ENCODE measurements around the gene PRRT2. TPM values are rescaled to one million over a fixed set of nuclear protein-coding genes. Genes with fewer than 3 reads are reported as not detected.
A peak's percentile ranks its signal among the peaks of the same experiment; 100 is the strongest.

PRRT2 gene
- total and polyA plus RNA-seq, 10 of the 15 experiments (the other 5 are each of a cell fraction or from before 2014, with no cell fraction given) = 0.08 to 0.49 (median 0.12) TPM; not detected in 4

DNA sequence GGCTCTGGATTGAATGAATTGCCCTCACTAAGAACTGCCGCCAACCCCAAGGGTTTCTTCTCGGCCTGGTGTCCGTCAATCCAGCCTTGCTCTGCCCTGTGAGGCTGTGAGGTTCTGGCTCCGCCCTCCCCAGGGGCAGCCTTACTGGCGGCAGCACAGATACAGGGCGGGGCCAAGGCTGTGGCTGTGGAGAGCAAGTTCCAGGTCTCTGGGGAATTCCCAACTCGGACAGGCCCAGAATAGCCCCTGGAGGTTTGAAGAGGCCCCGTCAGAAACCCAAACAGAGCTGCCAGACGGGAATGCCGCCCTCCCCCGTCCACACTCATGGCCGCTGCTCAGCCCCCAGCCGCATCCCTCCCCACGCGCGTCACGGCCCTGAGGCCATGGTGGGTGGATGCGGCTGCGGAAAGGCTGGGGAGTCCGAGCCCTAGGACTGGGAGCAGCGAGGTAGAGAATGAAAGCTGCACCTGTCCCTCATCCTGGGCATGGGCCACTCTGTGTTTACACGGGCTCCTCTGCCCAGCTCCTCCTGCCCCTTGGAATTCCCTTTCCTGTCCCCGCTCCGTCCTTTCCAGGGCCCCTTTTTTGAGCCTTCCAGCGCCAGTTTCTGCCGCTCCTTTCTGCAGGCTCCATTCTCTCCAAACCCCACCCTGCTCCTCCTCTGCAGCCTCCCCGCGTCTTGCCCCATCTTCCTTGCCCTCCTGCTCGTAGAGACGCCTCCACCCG, 660 bp upstream of the PRRT2 start:
- Histone ChIP-seq H3K9me3 (replicated peaks; ENCODE audit: control insufficient read depth, insufficient read depth, low read length) (no peaks in the 10 kb centered on the region), H3K9ac (ENCODE audit: control insufficient read depth, insufficient read depth, low read length) (peak overlapping the region; percentile 32; the same call in 1 of the 2 replicates), H4K20me1 (ENCODE audit: control insufficient read depth, insufficient read depth) (no peaks in the 10 kb centered on the region), H3K27me3 (replicated peaks in 1 of 2; ENCODE audit: control insufficient read depth in 2 of 2, insufficient read depth in 2 of 2, low read length in 1 of 2) (no peaks in the 10 kb centered on the region), H2AFZ (ENCODE audit: control insufficient read depth, low read depth, low read length) (no peak overlapping the region), H3K4me1 (ENCODE audit: control insufficient read depth, insufficient read depth, low read length) (peaks cover 30% of the 10 kb centered on the region), H3K4me2 (ENCODE audit: control insufficient read depth, insufficient read depth) (peak overlapping the region; percentile 99), H3K36me3 (ENCODE audit: control insufficient read depth in 2 of 2, insufficient read depth in 2 of 2, low read length in 1 of 2) (peaks cover 7 to 13% of the 10 kb centered on the region in 2 experiments; a peak in 2 of 4 replicates), H3K27ac (ENCODE audit: control insufficient read depth, insufficient read depth) (no peak overlapping the region), H3K79me2 (ENCODE audit: control insufficient read depth, insufficient read depth, low read length) (peaks cover 27% of the 10 kb centered on the region), H3K4me3 (peak overlapping the region; percentile 85)
- WGBS (ENCODE audit: insufficient coverage, insufficient replicate concordance, low lambda C conversion rate, missing lambda C conversion rate) = 2% methylated on average over 31 of the region's 31 CpGs
- peak; percentile 78 for ATAC-seq
- ChIA-PET SMC1A (ENCODE audit: uncharacterized antibody, unreplicated experiment) (interaction anchor here (1.4 to 2.1 kb wide), 3 partner anchors 11 to 79 kb away, joined by 4 to 5 read pairs (median 4); no protein-coding TSS in a partner anchor), CTCF (interaction anchor here (0.6 to 1.3 kb wide), 2 partner anchors 37 to 221 kb away, joined by 3 to 6 read pairs; no protein-coding TSS in a partner anchor), RAD21 (ENCODE audit: unreplicated experiment) (interaction anchor here (1.1 kb wide), 1 partner anchor 9 kb away, joined by 3 read pairs; the partner anchor contains the start of gene MVP), POLR2A (interaction anchor here (0.5 to 1.5 kb wide), 4 partner anchors 9 to 68 kb away, joined by 3 to 7 read pairs (median 3); partner anchors contain the start of gene MVP)
- peak; percentile 93 for FAIRE-seq
- no TSS peak for BruUV-seq (replicated peaks)
- intact Hi-C loops (cut with micrococcal nuclease; ENCODE audit: unreplicated experiment) (no loop called here), in situ Hi-C loops (cut with MboI) (no loop called here)
- peak; percentile 72 for DNase-seq (ENCODE audit: low read depth, low spot score)
- TF ChIP-seq ELK1 (IDR thresholded peaks at IDR 0.05; ENCODE audit: low read depth, low read length) (no peak), PRDM15 (CRISPR knock-in tag; IDR thresholded peaks at IDR 0.05) (no peak), ZBED1 (IDR thresholded peaks at IDR 0.05; ENCODE audit: borderline replicate concordance) (peak; percentile 83; the same call in 1 of the 2 replicates), REST (IDR thresholded peaks at IDR 0.05; ENCODE audit: low read depth, low read length) (no peak), STAT3 (IDR thresholded peaks at IDR 0.05; ENCODE audit: low read depth, low read length) (no peak)
- TF ChIP-seq, protein P1, sequence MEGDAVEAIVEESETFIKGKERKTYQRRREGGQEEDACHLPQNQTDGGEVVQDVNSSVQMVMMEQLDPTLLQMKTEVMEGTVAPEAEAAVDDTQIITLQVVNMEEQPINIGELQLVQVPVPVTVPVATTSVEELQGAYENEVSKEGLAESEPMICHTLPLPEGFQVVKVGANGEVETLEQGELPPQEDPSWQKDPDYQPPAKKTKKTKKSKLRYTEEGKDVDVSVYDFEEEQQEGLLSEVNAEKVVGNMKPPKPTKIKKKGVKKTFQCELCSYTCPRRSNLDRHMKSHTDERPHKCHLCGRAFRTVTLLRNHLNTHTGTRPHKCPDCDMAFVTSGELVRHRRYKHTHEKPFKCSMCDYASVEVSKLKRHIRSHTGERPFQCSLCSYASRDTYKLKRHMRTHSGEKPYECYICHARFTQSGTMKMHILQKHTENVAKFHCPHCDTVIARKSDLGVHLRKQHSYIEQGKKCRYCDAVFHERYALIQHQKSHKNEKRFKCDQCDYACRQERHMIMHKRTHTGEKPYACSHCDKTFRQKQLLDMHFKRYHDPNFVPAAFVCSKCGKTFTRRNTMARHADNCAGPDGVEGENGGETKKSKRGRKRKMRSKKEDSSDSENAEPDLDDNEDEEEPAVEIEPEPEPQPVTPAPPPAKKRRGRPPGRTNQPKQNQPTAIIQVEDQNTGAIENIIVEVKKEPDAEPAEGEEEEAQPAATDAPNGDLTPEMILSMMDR (IDR thresholded peaks at IDR 0.05 in 2 of 3, conservative IDR thresholded peaks at IDR 0.05 in 1 of 3; ENCODE audit: control insufficient read depth in 2 of 3, extremely low read depth in 1 of 3, insufficient read depth in 1 of 3, low read depth in 3 of 3, low read length in 3 of 3) = no peak
- TF ChIP-seq, protein P2, sequence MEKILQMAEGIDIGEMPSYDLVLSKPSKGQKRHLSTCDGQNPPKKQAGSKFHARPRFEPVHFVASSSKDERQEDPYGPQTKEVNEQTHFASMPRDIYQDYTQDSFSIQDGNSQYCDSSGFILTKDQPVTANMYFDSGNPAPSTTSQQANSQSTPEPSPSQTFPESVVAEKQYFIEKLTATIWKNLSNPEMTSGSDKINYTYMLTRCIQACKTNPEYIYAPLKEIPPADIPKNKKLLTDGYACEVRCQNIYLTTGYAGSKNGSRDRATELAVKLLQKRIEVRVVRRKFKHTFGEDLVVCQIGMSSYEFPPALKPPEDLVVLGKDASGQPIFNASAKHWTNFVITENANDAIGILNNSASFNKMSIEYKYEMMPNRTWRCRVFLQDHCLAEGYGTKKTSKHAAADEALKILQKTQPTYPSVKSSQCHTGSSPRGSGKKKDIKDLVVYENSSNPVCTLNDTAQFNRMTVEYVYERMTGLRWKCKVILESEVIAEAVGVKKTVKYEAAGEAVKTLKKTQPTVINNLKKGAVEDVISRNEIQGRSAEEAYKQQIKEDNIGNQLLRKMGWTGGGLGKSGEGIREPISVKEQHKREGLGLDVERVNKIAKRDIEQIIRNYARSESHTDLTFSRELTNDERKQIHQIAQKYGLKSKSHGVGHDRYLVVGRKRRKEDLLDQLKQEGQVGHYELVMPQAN (conservative IDR thresholded peaks at IDR 0.05) = 0 out of 2 replicates have a peak, but pooled peaks have one; percentile 14

Measured in GM12878 (cell line).